Measurements from ENCODE around the gene TMEM250.

TMEM250 gene

GRCh38 chr9:136118320-136119060 is at the start of gene TMEM250:
Gene TMEM250, minus strand, starts transcription at chr9:136118875. Its CDS starts 1,975 bp downstream, at chr9:136116900.
- TF ChIP-seq MAX (IDR thresholded peaks at IDR 0.05) (peak; percentile 70; the same call in 1 of the 2 replicates), EP300 (IDR thresholded peaks at IDR 0.05; ENCODE audit: borderline replicate concordance) (no peak), NFIC (IDR thresholded peaks at IDR 0.05) (no peak; the same call in 1 of the 2 replicates), CEBPB (IDR thresholded peaks at IDR 0.05) (no peak), RAD21 (IDR thresholded peaks at IDR 0.05; ENCODE audit: low read depth) (no peak), EGR1 (IDR thresholded peaks at IDR 0.05) (peak; percentile 79), ZBTB7A (IDR thresholded peaks at IDR 0.05; ENCODE audit: low read depth) (no peak), YY1 (IDR thresholded peaks at IDR 0.05; ENCODE audit: low read depth) (no peak), TAF1 (IDR thresholded peaks at IDR 0.05; ENCODE audit: low read depth) (peak; percentile 81), TCF12 (IDR thresholded peaks at IDR 0.05; ENCODE audit: low read depth) (0 out of 2 replicates have a peak, but pooled peaks have one; percentile 49), REST (IDR thresholded peaks at IDR 0.05; ENCODE audit: low read depth) (no peak), USF1 (IDR thresholded peaks at IDR 0.05) (no peak), FOXM1 (IDR thresholded peaks at IDR 0.05; ENCODE audit: borderline replicate concordance, low read depth) (no peak), CREB1 (IDR thresholded peaks at IDR 0.05; ENCODE audit: low read depth) (no peak; the same call in 1 of the 2 replicates)

- TF ChIP-seq YY1 (IDR thresholded peaks at IDR 0.05; ENCODE audit: low read depth) (no peak), TAF1 (IDR thresholded peaks at IDR 0.05; ENCODE audit: low read depth) (no peak), CREB1 (IDR thresholded peaks at IDR 0.05; ENCODE audit: low read depth) (no peak), REST (IDR thresholded peaks at IDR 0.05; ENCODE audit: low read depth) (no peak), NFIC (IDR thresholded peaks at IDR 0.05) (no peak), CEBPB (IDR thresholded peaks at IDR 0.05) (no peak), ZBTB7A (IDR thresholded peaks at IDR 0.05; ENCODE audit: low read depth) (no peak), MAX (IDR thresholded peaks at IDR 0.05) (no peak), TCF12 (IDR thresholded peaks at IDR 0.05; ENCODE audit: low read depth) (no peak), TEAD4 (IDR thresholded peaks at IDR 0.05) (no peak), USF1 (IDR thresholded peaks at IDR 0.05) (no peak)
Observed at GRCh38 chr9:136163248-136163850, 44.7 kb upstream of the TMEM250 start.

GRCh38 chr9:136160995-136161610 is 42.4 kb upstream of the TMEM250 start:
- TF ChIP-seq TCF12 (IDR thresholded peaks at IDR 0.05; ENCODE audit: low read depth) (no peak), MAX (IDR thresholded peaks at IDR 0.05) (no peak), EGR1 (IDR thresholded peaks at IDR 0.05) (no peak), EP300 (IDR thresholded peaks at IDR 0.05; ENCODE audit: borderline replicate concordance) (no peak), USF1 (IDR thresholded peaks at IDR 0.05) (no peak), ZBTB7A (IDR thresholded peaks at IDR 0.05; ENCODE audit: low read depth) (no peak), REST (IDR thresholded peaks at IDR 0.05; ENCODE audit: low read depth) (no peak), TAF1 (IDR thresholded peaks at IDR 0.05; ENCODE audit: low read depth) (no peak), CREB1 (IDR thresholded peaks at IDR 0.05; ENCODE audit: low read depth) (no peak), TEAD4 (IDR thresholded peaks at IDR 0.05) (no peak), CEBPB (IDR thresholded peaks at IDR 0.05) (no peak)
